Fibroblast of upper back skin (primary cell): ENCODE measurements around the gene CCDC107.

Experiments used
- DNase-seq: peaks from one replicate; pipeline ENCODE4 v3.0.0-alpha.2; 2013

CCDC107 gene

DNA sequence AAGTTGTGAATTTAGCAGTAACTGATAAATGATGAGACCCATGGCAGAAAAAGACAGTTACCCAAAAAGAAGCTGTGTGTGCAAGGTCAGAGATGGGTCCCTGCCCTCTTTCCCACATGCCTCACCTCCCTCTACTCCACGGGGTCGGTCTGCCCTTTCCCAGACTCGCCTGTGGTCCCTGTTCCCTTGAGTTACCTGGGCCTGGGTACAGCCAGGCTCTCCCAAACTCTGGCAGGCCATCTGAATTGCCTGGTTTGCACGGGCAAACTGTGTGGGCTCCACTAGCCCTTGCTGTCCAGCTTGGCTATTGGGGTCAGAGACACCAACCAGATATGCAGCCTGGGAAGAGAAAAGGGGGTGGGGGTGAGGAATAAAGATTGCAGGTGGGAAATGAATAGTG, 50.1 kb downstream of the CCDC107 start:
- DNase-seq = no peak

- DNase-seq = no peak
Measured at GRCh38 chr9:35710818-35711500, 52.9 kb downstream of the CCDC107 start.
